PC-9 (cell line): ENCODE results near the gene APBA3.

ENCODE experiments used
- CTCF ChIP-seq: fragments of 200-600 bp; sonication (generic); conservative IDR thresholded peaks from 2 replicates; pipeline ENCODE4 v1.6.1; 2017; ENCODE audit warnings: mixed run types, antibody characterized with exemption, mild to moderate bottlenecking, moderate library complexity
- EZH2 ChIP-seq: fragments of 200-600 bp; sonication (generic); IDR thresholded peaks from 2 replicates; pipeline ENCODE4 v1.8.0; 2017; ENCODE audit warnings: antibody characterized with exemption, low read depth

GRCh38 chr19:3722443-3723109, 38.9 kb downstream of the APBA3 start:
- TF ChIP-seq CTCF = no peak
- TF ChIP-seq EZH2 = no peak
